Measurements from ENCODE around the gene MPZL1.

The MPZL1 gene

DNA sequence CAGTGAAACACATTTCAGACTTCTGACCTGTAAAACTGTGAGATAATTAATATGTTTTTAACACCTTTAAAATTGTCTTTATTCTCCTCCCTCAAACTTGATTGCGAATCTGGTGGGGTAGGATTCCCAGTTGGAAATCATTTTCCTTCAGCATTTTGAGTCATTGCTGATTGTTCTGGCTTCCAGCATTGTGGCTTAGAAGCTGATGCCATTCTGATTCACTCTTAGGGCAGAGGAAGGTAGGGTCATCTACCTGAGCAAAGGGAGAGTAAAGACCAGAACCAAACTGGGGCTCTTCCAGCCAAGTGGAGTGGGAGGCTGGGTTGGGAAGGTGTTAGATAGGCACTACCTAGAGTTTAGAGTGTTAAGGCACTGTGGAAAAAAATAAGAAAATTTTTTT is 61.2 kb downstream of the MPZL1 start:
- no peak for TF ChIP-seq CTCF (IDR thresholded peaks at IDR 0.05; ENCODE audit: insufficient read depth, low read length)
- TF ChIP-seq GABPA (IDR thresholded peaks at IDR 0.05; ENCODE audit: low read depth): no peak
- TF ChIP-seq, protein P1, sequence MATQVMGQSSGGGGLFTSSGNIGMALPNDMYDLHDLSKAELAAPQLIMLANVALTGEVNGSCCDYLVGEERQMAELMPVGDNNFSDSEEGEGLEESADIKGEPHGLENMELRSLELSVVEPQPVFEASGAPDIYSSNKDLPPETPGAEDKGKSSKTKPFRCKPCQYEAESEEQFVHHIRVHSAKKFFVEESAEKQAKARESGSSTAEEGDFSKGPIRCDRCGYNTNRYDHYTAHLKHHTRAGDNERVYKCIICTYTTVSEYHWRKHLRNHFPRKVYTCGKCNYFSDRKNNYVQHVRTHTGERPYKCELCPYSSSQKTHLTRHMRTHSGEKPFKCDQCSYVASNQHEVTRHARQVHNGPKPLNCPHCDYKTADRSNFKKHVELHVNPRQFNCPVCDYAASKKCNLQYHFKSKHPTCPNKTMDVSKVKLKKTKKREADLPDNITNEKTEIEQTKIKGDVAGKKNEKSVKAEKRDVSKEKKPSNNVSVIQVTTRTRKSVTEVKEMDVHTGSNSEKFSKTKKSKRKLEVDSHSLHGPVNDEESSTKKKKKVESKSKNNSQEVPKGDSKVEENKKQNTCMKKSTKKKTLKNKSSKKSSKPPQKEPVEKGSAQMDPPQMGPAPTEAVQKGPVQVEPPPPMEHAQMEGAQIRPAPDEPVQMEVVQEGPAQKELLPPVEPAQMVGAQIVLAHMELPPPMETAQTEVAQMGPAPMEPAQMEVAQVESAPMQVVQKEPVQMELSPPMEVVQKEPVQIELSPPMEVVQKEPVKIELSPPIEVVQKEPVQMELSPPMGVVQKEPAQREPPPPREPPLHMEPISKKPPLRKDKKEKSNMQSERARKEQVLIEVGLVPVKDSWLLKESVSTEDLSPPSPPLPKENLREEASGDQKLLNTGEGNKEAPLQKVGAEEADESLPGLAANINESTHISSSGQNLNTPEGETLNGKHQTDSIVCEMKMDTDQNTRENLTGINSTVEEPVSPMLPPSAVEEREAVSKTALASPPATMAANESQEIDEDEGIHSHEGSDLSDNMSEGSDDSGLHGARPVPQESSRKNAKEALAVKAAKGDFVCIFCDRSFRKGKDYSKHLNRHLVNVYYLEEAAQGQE (IDR thresholded peaks at IDR 0.05; ENCODE audit: insufficient replicate concordance, low read depth): no peak
- no peak for TF ChIP-seq POLR2AphosphoS5 (IDR thresholded peaks at IDR 0.05; ENCODE audit: low read depth)
- no peak for TF ChIP-seq SPI1 (IDR thresholded peaks at IDR 0.05; ENCODE audit: borderline replicate concordance, low read depth)
- Histone ChIP-seq H3K27me3 (ENCODE audit: insufficient read depth, poor library complexity, severe bottlenecking) (no peaks in the 10 kb centered on the region), H3K4me3 (replicated peaks; ENCODE audit: insufficient read depth, low read length) (no peak overlapping the region), H3K27ac (replicated peaks) (no peak overlapping the region)
- DNase-seq (ENCODE audit: low read depth in 1 of 2, low spot score in 1 of 2): no peak

DNA sequence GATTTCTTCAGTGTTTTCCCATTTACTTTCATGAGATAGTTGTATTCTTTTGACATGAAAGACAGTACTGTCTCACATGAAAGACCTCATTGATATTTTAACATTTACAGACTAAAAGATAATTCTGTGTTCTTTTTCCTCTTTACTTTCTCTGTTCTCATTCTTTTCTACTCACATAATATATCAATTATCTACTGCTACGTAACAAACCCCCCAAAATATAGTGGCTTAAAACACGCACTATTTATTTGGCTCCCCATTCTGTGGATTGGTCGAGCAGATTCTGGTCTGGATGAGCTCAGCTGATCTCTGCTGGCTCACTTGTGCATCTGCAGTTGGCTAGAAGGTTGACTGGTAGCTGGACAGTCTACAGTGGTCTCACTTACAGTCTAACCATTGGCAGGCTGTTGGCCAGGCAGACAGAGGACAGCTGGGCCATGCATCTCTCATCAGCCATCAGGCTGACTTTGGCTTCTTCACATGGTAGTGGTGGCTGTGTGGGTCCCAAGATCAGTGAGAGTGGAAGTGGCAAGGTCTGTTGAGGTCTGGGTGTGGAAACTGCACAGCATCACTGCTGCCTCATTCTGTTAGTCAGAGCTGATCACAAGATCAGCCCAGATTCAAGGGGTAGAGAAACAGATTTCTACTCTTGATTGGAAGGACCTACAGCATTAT is 63.2 kb downstream of the MPZL1 start:
- no peak for DNase-seq (ENCODE audit: low read depth in 1 of 2, low spot score in 1 of 2)
- TF ChIP-seq GABPA (IDR thresholded peaks at IDR 0.05; ENCODE audit: low read depth) (no peak), CTCF (IDR thresholded peaks at IDR 0.05; ENCODE audit: insufficient read depth, low read length) (no peak), SPI1 (IDR thresholded peaks at IDR 0.05; ENCODE audit: borderline replicate concordance, low read depth) (no peak)
- Histone ChIP-seq H3K27me3 (ENCODE audit: insufficient read depth, poor library complexity, severe bottlenecking) (no peaks in the 10 kb centered on the region), H3K4me3 (replicated peaks; ENCODE audit: insufficient read depth, low read length) (no peak overlapping the region), H3K27ac (replicated peaks) (no peak overlapping the region)

- DNase-seq (ENCODE audit: low read depth in 1 of 2, low spot score in 1 of 2): no peak
- TF ChIP-seq GABPA (IDR thresholded peaks at IDR 0.05; ENCODE audit: low read depth) (no peak), SPI1 (IDR thresholded peaks at IDR 0.05; ENCODE audit: borderline replicate concordance, low read depth) (no peak), POLR2AphosphoS5 (IDR thresholded peaks at IDR 0.05; ENCODE audit: low read depth) (no peak), CTCF (IDR thresholded peaks at IDR 0.05; ENCODE audit: insufficient read depth, low read length) (no peak)
- TF ChIP-seq, protein P1 (IDR thresholded peaks at IDR 0.05; ENCODE audit: insufficient replicate concordance, low read depth): no peak
- no peak overlapping the region for H3K4me3 ChIP-seq (replicated peaks; ENCODE audit: insufficient read depth, low read length)
- no peak overlapping the region for H3K27ac ChIP-seq (replicated peaks)
- H3K27me3 ChIP-seq (ENCODE audit: insufficient read depth, poor library complexity, severe bottlenecking): no peaks in the 10 kb centered on the region
These were observed 64.7 kb downstream of the MPZL1 start for GRCh38 chr1:167786502-167786901.

GRCh38 chr1:167789501-167789900 is 67.7 kb downstream of the MPZL1 start:
- H3K27ac ChIP-seq (replicated peaks): no peak overlapping the region
- TF ChIP-seq, protein P1 (IDR thresholded peaks at IDR 0.05; ENCODE audit: insufficient replicate concordance, low read depth): no peak
- TF ChIP-seq GABPA (IDR thresholded peaks at IDR 0.05; ENCODE audit: low read depth) (no peak), CTCF (IDR thresholded peaks at IDR 0.05; ENCODE audit: insufficient read depth, low read length) (no peak), POLR2AphosphoS5 (IDR thresholded peaks at IDR 0.05; ENCODE audit: low read depth) (no peak), SPI1 (IDR thresholded peaks at IDR 0.05; ENCODE audit: borderline replicate concordance, low read depth) (no peak)
- H3K27me3 ChIP-seq (ENCODE audit: insufficient read depth, poor library complexity, severe bottlenecking): no peaks in the 10 kb centered on the region
- H3K4me3 ChIP-seq (replicated peaks; ENCODE audit: insufficient read depth, low read length): no peak overlapping the region
- no peak for DNase-seq (ENCODE audit: low read depth in 1 of 2, low spot score in 1 of 2)

All from HL-60 (cell line).